ENCODE data around the gene LCP2. TPM values are rescaled to one million over a fixed set of nuclear protein-coding genes. Genes with fewer than 3 reads are reported as not detected.

The LCP2 gene
- total and polyA plus RNA-seq, 10 of the 15 experiments (the other 5 are each of a cell fraction or from before 2014, with no cell fraction given): 8.0 to 50.5 (median 20.6) TPM

DNA sequence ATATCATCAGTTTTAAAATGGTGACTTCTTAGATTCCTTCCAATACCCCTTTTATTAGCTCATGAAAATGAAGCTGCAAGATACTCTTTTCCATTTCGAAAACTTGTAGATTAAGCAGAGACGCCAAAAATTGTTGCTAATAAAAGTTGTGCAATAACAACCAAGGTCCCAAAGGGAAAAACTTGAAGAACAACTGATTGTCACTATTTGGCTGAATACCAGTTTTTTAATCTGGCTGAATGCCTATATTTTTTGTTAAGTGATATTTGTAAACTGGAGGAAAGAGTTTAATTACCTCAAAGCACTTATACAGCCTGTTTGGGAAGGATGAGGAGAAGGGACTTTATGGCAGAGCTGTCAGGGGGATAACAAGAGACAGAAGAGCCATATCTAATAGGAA lies 50.2 kb downstream of the LCP2 start (continued):
- TF ChIP-seq NFYB (IDR thresholded peaks at IDR 0.05; ENCODE audit: insufficient read depth, low read depth, low read length) (no peak), SMARCA5 (IDR thresholded peaks at IDR 0.05) (no peak), HCFC1 (IDR thresholded peaks at IDR 0.05; ENCODE audit: low read length) (no peak), LARP7 (IDR thresholded peaks at IDR 0.05) (no peak)
- TF ChIP-seq, protein P1, sequence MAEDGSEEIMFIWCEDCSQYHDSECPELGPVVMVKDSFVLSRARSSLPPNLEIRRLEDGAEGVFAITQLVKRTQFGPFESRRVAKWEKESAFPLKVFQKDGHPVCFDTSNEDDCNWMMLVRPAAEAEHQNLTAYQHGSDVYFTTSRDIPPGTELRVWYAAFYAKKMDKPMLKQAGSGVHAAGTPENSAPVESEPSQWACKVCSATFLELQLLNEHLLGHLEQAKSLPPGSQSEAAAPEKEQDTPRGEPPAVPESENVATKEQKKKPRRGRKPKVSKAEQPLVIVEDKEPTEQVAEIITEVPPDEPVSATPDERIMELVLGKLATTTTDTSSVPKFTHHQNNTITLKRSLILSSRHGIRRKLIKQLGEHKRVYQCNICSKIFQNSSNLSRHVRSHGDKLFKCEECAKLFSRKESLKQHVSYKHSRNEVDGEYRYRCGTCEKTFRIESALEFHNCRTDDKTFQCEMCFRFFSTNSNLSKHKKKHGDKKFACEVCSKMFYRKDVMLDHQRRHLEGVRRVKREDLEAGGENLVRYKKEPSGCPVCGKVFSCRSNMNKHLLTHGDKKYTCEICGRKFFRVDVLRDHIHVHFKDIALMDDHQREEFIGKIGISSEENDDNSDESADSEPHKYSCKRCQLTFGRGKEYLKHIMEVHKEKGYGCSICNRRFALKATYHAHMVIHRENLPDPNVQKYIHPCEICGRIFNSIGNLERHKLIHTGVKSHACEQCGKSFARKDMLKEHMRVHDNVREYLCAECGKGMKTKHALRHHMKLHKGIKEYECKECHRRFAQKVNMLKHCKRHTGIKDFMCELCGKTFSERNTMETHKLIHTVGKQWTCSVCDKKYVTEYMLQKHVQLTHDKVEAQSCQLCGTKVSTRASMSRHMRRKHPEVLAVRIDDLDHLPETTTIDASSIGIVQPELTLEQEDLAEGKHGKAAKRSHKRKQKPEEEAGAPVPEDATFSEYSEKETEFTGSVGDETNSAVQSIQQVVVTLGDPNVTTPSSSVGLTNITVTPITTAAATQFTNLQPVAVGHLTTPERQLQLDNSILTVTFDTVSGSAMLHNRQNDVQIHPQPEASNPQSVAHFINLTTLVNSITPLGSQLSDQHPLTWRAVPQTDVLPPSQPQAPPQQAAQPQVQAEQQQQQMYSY (CRISPR knock-in tag; IDR thresholded peaks at IDR 0.05): no peak

DNA sequence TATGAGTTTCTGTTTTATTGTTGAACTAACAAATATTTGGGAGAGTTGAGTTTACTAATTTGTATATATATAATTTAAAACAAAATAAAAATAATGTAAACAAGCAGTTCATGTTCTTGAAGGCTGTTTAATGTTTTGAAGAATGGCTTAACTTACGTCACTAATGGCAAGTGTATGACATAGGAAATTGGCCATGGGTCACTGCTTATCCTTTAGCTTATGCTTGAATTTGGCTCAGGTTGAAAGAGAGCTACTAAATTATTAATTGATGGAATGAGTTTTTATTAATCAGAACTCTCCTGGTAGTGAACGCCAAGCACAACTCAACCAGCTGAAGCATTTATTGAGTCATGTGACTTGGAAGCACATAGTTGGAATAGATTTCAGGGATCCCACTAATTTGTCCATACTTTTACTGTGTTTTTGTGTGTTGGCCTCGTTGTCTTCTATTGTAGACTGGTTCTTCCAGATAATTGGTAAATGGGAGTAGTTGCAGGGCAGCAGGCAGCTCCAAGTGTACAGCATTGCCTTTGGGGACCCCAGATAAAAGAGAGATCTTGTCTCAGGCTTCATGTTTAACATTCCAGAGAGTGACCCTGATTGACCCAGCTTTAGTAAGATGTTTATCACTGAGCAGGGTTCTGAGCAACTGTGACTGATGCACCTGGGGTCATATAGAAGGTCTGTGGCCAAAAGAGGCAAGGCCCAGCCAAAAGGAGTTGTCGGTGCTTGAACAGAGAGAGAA lies 51.3 kb downstream of the LCP2 start:
- ChIA-PET RAD21 (ENCODE audit: unreplicated experiment) (interaction anchor here (0.6 to 1.3 kb wide), 2 partner anchors 10 to 20 kb away, joined by 3 read pairs; no protein-coding TSS in a partner anchor), SMC1A (ENCODE audit: uncharacterized antibody, unreplicated experiment) (interaction anchor here (0.7 to 1.3 kb wide), 7 partner anchors 8 to 46 kb away, joined by 3 to 4 read pairs (median 3); no protein-coding TSS in a partner anchor), CTCF (interaction anchor here (0.6 to 2.4 kb wide), 8 partner anchors 9 to 175 kb away, joined by 3 to 15 read pairs (median 4); no protein-coding TSS in a partner anchor), POLR2A (interaction anchor here (0.8 to 1.9 kb wide), 2 partner anchors 10 to 47 kb away, joined by 3 to 4 read pairs; no protein-coding TSS in a partner anchor)
- H4K20me1 ChIP-seq (ENCODE audit: control insufficient read depth, insufficient read depth): no peaks in the 10 kb centered on the region
- 88% methylated on average over 4 of the region's 4 CpGs for WGBS (ENCODE audit: insufficient coverage, insufficient replicate concordance, low lambda C conversion rate, missing lambda C conversion rate)
- ATAC-seq (no peak), DNase-seq (ENCODE audit: low read depth, low spot score) (no peak), FAIRE-seq (no peak)
- H3K4me1 ChIP-seq (ENCODE audit: control insufficient read depth, insufficient read depth, low read length): no peaks in the 10 kb centered on the region
- H3K9me3 ChIP-seq (replicated peaks; ENCODE audit: control insufficient read depth, insufficient read depth, low read length): no peaks in the 10 kb centered on the region
- peaks cover 5 to 11% of the 10 kb centered on the region in 2 experiments for H3K36me3 ChIP-seq (ENCODE audit: control insufficient read depth in 2 of 2, insufficient read depth in 2 of 2, low read length in 1 of 2)
- intact Hi-C loops (cut with micrococcal nuclease; ENCODE audit: unreplicated experiment) (no loop called here), in situ Hi-C loops (cut with MboI) (no loop called here)
- H3K27me3 ChIP-seq (replicated peaks in 1 of 2; ENCODE audit: control insufficient read depth in 2 of 2, insufficient read depth in 2 of 2, low read length in 1 of 2): no peaks in the 10 kb centered on the region
- BruUV-seq (replicated peaks): no TSS peak
- no peak overlapping the region for H3K27ac ChIP-seq (ENCODE audit: control insufficient read depth, insufficient read depth)
- H2AFZ ChIP-seq (ENCODE audit: control insufficient read depth, low read depth, low read length): no peak overlapping the region
- no peak overlapping the region for H3K4me3 ChIP-seq
- no peak overlapping the region for H3K9ac ChIP-seq (ENCODE audit: control insufficient read depth, insufficient read depth, low read length)
- no peaks in the 10 kb centered on the region for H3K79me2 ChIP-seq (ENCODE audit: control insufficient read depth, insufficient read depth, low read length)
- H3K4me2 ChIP-seq (ENCODE audit: control insufficient read depth, insufficient read depth): no peak overlapping the region
- TF ChIP-seq SRF (IDR thresholded peaks at IDR 0.05; ENCODE audit: low read depth in 2 of 2, low read length in 2 of 2): no peak
- TF ChIP-seq SREBF1 (IDR thresholded peaks at IDR 0.05; ENCODE audit: low read length): no peak
- TF ChIP-seq, protein P2, sequence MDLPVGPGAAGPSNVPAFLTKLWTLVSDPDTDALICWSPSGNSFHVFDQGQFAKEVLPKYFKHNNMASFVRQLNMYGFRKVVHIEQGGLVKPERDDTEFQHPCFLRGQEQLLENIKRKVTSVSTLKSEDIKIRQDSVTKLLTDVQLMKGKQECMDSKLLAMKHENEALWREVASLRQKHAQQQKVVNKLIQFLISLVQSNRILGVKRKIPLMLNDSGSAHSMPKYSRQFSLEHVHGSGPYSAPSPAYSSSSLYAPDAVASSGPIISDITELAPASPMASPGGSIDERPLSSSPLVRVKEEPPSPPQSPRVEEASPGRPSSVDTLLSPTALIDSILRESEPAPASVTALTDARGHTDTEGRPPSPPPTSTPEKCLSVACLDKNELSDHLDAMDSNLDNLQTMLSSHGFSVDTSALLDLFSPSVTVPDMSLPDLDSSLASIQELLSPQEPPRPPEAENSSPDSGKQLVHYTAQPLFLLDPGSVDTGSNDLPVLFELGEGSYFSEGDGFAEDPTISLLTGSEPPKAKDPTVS (IDR thresholded peaks at IDR 0.05; ENCODE audit: low read depth, low read length): no peak
- TF ChIP-seq, protein P3, sequence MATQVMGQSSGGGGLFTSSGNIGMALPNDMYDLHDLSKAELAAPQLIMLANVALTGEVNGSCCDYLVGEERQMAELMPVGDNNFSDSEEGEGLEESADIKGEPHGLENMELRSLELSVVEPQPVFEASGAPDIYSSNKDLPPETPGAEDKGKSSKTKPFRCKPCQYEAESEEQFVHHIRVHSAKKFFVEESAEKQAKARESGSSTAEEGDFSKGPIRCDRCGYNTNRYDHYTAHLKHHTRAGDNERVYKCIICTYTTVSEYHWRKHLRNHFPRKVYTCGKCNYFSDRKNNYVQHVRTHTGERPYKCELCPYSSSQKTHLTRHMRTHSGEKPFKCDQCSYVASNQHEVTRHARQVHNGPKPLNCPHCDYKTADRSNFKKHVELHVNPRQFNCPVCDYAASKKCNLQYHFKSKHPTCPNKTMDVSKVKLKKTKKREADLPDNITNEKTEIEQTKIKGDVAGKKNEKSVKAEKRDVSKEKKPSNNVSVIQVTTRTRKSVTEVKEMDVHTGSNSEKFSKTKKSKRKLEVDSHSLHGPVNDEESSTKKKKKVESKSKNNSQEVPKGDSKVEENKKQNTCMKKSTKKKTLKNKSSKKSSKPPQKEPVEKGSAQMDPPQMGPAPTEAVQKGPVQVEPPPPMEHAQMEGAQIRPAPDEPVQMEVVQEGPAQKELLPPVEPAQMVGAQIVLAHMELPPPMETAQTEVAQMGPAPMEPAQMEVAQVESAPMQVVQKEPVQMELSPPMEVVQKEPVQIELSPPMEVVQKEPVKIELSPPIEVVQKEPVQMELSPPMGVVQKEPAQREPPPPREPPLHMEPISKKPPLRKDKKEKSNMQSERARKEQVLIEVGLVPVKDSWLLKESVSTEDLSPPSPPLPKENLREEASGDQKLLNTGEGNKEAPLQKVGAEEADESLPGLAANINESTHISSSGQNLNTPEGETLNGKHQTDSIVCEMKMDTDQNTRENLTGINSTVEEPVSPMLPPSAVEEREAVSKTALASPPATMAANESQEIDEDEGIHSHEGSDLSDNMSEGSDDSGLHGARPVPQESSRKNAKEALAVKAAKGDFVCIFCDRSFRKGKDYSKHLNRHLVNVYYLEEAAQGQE (IDR thresholded peaks at IDR 0.05; ENCODE audit: low read depth, low read length): no peak
- TF ChIP-seq BRCA1 (IDR thresholded peaks at IDR 0.05; ENCODE audit: low read depth, low read length): no peak
- no peak for TF ChIP-seq YBX1 (IDR thresholded peaks at IDR 0.05)
